ENCODE measurements around the gene RAB31.

DNA sequence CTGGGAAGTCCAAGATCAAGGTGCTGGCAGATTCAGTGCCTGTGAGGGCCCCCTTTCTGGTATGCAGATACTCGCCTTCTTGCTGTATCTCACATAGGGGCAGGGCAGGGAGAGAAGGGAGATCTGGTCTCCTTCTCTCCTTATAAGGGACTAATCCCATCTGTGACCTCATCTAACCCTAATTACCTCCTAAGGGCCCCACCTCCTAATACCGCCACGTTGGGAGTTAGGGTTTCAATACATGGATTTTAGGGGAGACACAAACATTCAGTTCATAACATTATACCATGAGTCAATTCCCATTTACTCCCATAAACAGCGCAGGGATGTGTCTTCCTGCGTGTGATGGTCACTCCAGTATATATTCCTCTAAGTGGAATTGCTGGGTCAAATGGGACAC, 103.9 kb downstream of the RAB31 start:
- no peak for TF ChIP-seq ZBTB21 (tag by site-specific recombination; IDR thresholded peaks at IDR 0.05)
- TF ChIP-seq ZXDB (tag by site-specific recombination; IDR thresholded peaks at IDR 0.05): no peak
- TF ChIP-seq, protein P1, sequence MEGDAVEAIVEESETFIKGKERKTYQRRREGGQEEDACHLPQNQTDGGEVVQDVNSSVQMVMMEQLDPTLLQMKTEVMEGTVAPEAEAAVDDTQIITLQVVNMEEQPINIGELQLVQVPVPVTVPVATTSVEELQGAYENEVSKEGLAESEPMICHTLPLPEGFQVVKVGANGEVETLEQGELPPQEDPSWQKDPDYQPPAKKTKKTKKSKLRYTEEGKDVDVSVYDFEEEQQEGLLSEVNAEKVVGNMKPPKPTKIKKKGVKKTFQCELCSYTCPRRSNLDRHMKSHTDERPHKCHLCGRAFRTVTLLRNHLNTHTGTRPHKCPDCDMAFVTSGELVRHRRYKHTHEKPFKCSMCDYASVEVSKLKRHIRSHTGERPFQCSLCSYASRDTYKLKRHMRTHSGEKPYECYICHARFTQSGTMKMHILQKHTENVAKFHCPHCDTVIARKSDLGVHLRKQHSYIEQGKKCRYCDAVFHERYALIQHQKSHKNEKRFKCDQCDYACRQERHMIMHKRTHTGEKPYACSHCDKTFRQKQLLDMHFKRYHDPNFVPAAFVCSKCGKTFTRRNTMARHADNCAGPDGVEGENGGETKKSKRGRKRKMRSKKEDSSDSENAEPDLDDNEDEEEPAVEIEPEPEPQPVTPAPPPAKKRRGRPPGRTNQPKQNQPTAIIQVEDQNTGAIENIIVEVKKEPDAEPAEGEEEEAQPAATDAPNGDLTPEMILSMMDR (tag by site-specific recombination; IDR thresholded peaks at IDR 0.05): no peak
- TF ChIP-seq ZBTB17 (tag by site-specific recombination; IDR thresholded peaks at IDR 0.05): no peak
- no peak for TF ChIP-seq ZNF580 (tag by site-specific recombination; IDR thresholded peaks at IDR 0.05)
- no peak for TF ChIP-seq SP2 (tag by site-specific recombination; IDR thresholded peaks at IDR 0.05)
- no peak for TF ChIP-seq ZNF138 (tag by site-specific recombination; IDR thresholded peaks at IDR 0.05; ENCODE audit: borderline replicate concordance)
- no peak for TF ChIP-seq HOXC10 (CRISPR knock-in tag; IDR thresholded peaks at IDR 0.05)
